Cardiac septum (tissue), 1 donor: ENCODE measurements around the gene KRTAP5-1. TPM values are rescaled to one million over a fixed set of nuclear protein-coding genes. Genes with fewer than 3 reads are reported as not detected.
"Not testable (repeated sequence)": the region's sequence is repeated elsewhere in the genome, so short reads cannot be mapped to it uniquely, and the experiment has no call there.

Experiments used
- DNase-seq: peaks from one replicate; pipeline ENCODE4 v3.0.0-alpha.2; 2020; ENCODE audit warnings: low spot score
- intact Hi-C: fragments of 100-400 bp; cut with DNase I; formaldehyde crosslinking; loops from one replicate; pipeline ENCODE4 v1.14.0; 2022
- total RNA-seq: library from RNA; stranded (reverse); fragmentation: NEBNext Ultra II Directional; extraction: Animal tissue kit (Norgen Biotek cat#: 25700); gene quantifications from one replicate; pipeline ENCODE4 v1.2.1, GENCODE V29; 2021
- donor health status: DM: no; HTN: no; CAD: no.

KRTAP5-1 gene
- total RNA-seq, 1 donor from 2014 or later, result not detected

- intact Hi-C loops, result no loop called here
- DNase-seq, result no peak
Measured at GRCh38 chr11:1604711-1605110, 19.6 kb upstream of the KRTAP5-1 start.

- intact Hi-C loops, result no loop called here
Measured at GRCh38 chr11:1604181-1604580, 19.1 kb upstream of the KRTAP5-1 start.

DNA sequence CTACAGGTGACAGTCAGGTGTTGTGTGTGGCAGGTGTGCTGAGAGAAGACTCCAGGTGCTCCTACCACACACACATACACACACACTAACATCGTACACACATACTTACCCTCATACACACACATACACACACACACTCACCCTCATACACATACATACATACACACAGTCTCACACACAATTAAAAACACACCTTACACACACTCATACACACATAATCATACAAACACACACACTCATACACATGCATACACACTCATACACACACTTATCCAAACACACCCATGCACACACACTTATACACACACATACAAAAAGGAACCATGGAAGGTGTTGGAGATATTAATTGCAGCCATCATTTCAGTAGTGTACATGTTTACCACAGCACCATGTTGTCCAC, 18.5 kb upstream of the KRTAP5-1 start:
- no peak for DNase-seq
- intact Hi-C loops, result no loop called here

More at GRCh38 chr11:1604181-1604580, 19.1 kb upstream of the KRTAP5-1 start:
- DNase-seq, result no peak

- intact Hi-C loops, DNase-seq: not testable (repeated sequence)
Measured at GRCh38 chr11:1601663-1602062, 16.6 kb upstream of the KRTAP5-1 start.

- no peak for DNase-seq
- intact Hi-C loops, result no loop called here
Measured at GRCh38 chr11:1600626-1601025, 15.5 kb upstream of the KRTAP5-1 start.

GRCh38 chr11:1598816-1599215, 13.7 kb upstream of the KRTAP5-1 start:
- intact Hi-C loops, result no loop called here

DNA sequence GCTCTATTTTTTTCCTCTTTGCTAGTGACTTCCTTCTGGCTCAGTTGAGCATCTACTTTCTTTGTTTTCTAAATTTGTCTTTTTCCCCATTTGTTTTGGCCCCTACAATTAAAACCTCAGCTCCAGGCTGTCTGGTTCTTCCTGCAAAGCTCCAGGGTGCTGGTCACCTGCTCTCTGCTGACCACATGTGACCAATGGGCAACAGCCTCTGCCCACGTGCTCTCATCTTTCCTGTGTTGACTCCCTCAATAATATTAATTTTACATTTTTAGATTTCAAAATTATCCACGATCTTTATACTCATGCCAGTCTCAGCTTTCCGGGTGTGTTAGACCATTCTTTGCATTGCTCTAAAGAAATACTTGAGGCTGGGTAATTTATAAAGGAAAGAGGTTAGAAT, 13.3 kb upstream of the KRTAP5-1 start:
- intact Hi-C loops, DNase-seq: not testable (repeated sequence)

More at GRCh38 chr11:1598816-1599215, 13.7 kb upstream of the KRTAP5-1 start:
- DNase-seq, result no peak

GRCh38 chr11:1597994-1598380, 12.9 kb upstream of the KRTAP5-1 start, which contains the start of gene KRTAP5-2:
KRTAP5-2 (minus strand) TSS chr11:1598294; CDS start chr11:1598250, 44 bp downstream.
- DNase-seq, result no peak
- intact Hi-C loops, result no loop called here

- DNase-seq, result no peak
- intact Hi-C loops, result no loop called here
Measured at GRCh38 chr11:1597331-1597993, 12.4 kb upstream of the KRTAP5-1 start.

- DNase-seq, intact Hi-C loops: not testable (repeated sequence)
Measured at GRCh38 chr11:1596576-1597121, 11.6 kb upstream of the KRTAP5-1 start.

DNA sequence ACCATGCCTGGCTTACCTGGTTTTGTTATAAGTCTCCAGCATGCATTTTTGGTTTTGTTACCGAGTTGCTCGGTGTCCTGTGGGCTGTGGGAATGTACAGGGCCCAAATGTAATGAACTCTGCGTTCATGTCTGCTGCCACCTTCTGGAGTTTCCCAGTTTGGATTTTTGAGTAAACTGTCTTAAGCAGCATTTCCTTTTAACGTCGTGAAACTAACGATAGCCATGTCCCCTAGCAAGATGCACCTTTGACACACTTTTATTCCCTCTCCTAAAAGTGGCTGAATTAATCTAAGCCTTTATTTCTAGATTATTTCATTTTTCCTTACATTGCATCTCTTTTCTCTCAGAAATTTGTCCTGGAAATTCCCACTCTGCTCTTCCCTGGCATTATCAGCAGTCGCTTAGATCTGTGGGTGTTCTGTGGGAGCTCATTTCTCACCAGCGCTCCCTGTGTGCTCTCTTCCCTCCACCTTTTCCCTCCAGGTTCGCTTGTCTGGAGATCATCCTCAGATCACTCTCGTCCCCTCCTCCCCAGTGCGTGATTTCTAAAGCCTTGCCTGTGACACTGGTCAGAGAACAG, 11.0 kb upstream of the KRTAP5-1 start:
- DNase-seq, intact Hi-C loops: not testable (repeated sequence)

DNA sequence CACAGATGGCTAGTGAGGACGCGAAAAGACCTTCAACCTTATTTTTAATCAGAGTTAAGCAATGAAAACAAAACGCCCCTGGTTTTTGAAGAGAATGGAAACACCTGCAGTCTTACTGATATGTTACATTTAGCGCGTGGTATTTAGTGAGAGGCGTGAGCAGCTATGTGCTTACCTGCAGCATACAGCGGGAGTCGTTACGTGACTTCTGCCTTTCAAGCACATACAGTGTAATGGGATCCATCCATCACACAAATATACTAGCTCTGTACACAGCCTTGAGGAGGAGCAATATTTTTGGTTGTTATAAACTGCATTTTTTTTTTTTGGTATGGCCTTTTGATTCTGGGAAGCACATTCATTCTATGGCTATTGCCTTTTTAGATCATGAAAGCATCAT, 7.5 kb upstream of the KRTAP5-1 start:
- DNase-seq, result no peak
- intact Hi-C loops, result no loop called here

DNA sequence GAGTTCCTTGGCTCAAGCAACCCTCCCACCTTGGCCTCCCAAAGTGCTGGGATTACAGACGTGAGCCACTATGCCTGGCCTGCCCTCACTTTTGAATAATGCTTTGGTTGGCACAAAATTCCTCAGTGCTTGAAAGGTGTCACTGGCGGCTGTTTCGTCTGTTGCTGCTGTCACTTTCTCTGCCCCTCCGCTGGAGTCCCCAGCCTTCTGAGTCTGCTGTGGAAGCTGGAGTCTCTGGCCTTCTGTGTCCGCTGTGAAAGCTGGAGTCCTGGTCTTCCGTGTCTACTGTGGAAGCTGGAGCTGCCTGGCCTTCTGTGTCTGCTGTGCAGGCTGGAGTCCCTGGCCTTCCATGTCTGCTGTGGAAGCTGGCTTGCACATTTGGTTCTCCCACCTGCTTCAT, 4.9 kb upstream of the KRTAP5-1 start:
- no peak for DNase-seq
- intact Hi-C loops, result no loop called here

DNA sequence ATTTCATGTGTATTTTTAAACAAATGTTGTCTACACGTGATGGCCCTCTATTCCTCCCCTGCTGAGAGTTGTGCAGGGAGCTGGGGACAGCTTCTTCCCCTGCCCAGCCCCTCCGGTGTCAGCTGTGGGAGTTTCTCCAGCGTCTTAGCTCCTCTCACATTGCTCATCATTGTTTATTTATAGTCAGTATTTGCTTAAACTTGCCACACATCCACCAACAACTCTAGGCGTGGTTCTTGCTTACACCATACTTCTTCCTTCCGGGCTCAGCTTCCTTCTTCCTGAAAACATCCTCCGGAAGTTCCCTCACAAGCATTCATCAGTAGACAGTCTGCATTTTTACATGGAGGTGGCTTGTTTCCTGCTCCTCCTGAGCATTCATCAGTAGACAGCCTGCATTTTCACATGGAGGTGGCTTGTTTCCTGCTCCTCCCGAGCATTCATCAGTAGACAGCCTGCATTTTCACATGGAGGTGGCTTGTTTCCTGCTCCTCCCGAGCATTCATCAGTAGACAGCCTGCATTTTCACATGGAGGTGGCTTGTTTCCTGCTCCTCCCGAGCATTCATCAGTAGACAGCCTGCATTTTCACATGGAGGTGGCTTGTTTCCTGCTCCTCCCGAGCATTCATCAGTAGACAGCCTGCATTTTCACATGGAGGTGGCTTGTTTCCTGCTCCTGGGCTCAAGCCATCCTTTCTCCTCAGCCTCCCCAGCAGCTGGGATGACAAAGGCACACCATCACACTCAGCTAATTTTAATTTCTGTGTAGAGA, 4.3 kb upstream of the KRTAP5-1 start:
- intact Hi-C loops, DNase-seq: not testable (repeated sequence)

DNA sequence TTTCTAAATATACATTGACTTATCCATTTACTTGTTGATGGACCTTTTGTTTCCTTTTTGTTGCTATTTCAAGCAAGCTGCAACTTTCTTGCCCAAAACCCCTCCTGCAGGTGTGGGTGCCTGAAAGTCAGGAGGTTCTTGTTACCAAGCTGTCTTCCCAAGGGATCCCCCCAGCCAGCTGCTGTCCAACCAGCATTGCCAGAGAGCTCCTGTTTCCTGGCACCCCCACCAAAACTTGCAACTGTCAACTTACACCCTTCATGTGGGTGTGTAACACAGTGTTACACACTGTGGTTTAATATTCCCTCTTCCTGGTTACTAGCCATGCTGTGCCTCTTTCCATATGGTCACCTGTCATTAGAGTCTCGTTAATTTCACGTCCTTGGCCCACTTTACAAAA, 1.6 kb upstream of the KRTAP5-1 start:
- intact Hi-C loops, result no loop called here
- no peak for DNase-seq

- intact Hi-C loops, DNase-seq: not testable (repeated sequence)
Measured at GRCh38 chr11:1582909-1583308, 2.2 kb downstream of the KRTAP5-1 start.

GRCh38 chr11:1581976-1582375, 3.1 kb downstream of the KRTAP5-1 start:
- intact Hi-C loops, result no loop called here
- DNase-seq, result no peak

DNA sequence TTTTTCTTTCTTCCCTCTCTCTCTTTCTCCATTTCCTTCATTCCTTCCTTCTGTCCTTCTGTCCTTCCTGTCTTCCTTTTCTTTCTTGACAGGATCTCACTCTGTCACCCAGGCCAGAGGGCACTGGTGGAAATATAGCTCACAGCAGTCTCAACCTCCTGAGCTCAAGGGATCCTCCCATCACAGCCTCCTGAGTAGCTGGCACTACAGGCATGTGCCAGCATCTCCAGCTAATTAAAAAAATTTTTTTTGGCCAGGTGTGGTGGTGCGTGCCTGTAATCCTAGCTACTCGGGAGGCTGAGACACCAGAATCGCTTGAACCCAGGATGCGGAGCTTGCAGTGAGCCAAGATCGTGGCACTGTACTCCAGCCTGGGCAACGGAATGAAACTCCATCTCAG, 8.3 kb downstream of the KRTAP5-1 start:
- intact Hi-C loops, result no loop called here

GRCh38 chr11:1575756-1576155, 9.3 kb downstream of the KRTAP5-1 start:
- DNase-seq, intact Hi-C loops: not testable (repeated sequence)

More for the DNA sequence above, 8.3 kb downstream of the KRTAP5-1 start:
- no peak for DNase-seq

GRCh38 chr11:1574933-1575242, 10.2 kb downstream of the KRTAP5-1 start:
- DNase-seq, result no peak
- intact Hi-C loops, result loop anchor here (1.0 to 5.0 kb wide), 2 partner anchors 29 to 38 kb away; no protein-coding TSS in a partner anchor
